ENCODE results near the gene TNS3. TPM values are rescaled to one million over a fixed set of nuclear protein-coding genes. Genes with fewer than 3 reads are reported as not detected.
A peak's percentile ranks its signal among the peaks of the same experiment; 100 is the strongest.

Gene TNS3
- total and polyA plus RNA-seq, 2 experiments from 2014 or later: 2.7 to 5.7 TPM

DNA sequence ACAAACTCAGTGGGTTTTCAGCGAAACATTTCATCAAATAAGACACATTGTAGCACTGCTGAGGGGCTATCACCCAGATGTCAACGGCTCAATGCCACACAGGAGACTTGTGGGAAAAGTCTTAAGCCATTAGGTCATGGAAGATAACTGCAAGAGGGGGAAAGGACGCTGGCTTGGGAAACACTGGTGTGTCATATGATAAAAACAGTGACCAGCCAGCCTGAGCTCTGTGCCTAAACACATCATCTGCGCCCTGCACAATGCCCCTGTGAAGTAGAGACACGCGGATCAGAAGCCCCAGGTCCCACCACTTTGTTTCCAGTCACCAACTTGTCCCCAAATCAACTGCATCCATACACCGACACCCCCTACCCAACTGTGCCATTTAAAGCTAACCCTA is 116.7 kb downstream of the TNS3 start:
- Histone ChIP-seq H3K9me3 (ENCODE audit: low read depth) (no peaks in the 10 kb centered on the region), H3K4me1 (ENCODE audit: low read depth) (peaks cover 5% of the 10 kb centered on the region), H3K36me3 (no peaks in the 10 kb centered on the region), H3K4me3 (no peak overlapping the region), H3K27ac (peak overlapping the region; percentile 59), H3K27me3 (peaks cover 41% of the 10 kb centered on the region)
- TF ChIP-seq, protein P1, sequence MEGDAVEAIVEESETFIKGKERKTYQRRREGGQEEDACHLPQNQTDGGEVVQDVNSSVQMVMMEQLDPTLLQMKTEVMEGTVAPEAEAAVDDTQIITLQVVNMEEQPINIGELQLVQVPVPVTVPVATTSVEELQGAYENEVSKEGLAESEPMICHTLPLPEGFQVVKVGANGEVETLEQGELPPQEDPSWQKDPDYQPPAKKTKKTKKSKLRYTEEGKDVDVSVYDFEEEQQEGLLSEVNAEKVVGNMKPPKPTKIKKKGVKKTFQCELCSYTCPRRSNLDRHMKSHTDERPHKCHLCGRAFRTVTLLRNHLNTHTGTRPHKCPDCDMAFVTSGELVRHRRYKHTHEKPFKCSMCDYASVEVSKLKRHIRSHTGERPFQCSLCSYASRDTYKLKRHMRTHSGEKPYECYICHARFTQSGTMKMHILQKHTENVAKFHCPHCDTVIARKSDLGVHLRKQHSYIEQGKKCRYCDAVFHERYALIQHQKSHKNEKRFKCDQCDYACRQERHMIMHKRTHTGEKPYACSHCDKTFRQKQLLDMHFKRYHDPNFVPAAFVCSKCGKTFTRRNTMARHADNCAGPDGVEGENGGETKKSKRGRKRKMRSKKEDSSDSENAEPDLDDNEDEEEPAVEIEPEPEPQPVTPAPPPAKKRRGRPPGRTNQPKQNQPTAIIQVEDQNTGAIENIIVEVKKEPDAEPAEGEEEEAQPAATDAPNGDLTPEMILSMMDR (IDR thresholded peaks at IDR 0.05; ENCODE audit: low read depth, low read length): no peak
- DNase-seq (ENCODE audit: low read depth in 1 of 2, low spot score in 1 of 2): peak; percentile 38 to 85

DNA sequence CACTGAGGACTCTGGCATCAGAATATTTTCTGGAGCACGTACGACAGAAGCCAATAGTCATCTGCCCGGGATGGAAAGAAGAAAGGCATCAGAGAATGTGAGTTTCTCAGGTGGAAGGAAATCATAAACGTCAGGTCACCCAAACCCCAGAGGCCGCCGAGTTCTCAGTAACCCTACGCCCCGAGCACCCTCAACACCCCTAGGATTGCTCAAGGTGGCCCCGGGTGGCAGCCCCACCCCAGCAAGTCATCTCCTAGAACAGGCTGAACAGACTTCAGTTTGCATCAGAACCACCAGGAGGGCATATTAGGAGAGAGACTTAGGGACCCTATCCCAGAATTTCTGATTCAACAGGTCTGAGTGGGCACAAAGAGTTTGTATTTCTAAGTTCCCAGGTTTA is 117.6 kb downstream of the TNS3 start:
- TF ChIP-seq, protein P1 (IDR thresholded peaks at IDR 0.05; ENCODE audit: low read depth, low read length): no peak

DNA sequence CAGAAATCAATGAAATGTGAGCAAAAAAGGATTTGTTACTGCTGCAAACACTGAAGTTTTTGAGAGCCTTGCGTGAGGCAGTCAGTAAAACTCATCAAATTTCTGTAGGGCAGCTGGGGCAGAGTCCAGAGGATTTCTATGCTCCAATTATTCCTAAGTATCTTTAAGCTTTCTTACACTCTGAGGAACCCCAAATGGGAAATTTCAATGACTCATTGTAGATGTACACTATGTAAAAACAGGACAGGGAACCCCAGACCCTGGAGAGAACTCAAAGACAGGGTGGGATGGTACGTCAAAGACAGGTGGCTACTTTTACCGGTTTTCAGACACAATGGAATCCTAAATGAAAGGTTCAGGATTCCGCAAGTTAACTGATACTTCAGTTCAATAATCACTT is 120.2 kb downstream of the TNS3 start:
- Histone ChIP-seq H3K27ac (no peak overlapping the region), H3K4me3 (no peak overlapping the region), H3K4me1 (ENCODE audit: low read depth) (peaks cover 5% of the 10 kb centered on the region), H3K36me3 (no peaks in the 10 kb centered on the region), H3K9me3 (ENCODE audit: low read depth) (no peaks in the 10 kb centered on the region), H3K27me3 (peaks cover 52% of the 10 kb centered on the region)
- TF ChIP-seq, protein P1 (IDR thresholded peaks at IDR 0.05; ENCODE audit: low read depth, low read length): no peak
- no peak for DNase-seq (ENCODE audit: low read depth in 1 of 2, low spot score in 1 of 2)

More for the DNA sequence above, 117.6 kb downstream of the TNS3 start:
- no peak overlapping the region for H3K27ac ChIP-seq
- H3K9me3 ChIP-seq (ENCODE audit: low read depth): no peaks in the 10 kb centered on the region
- peaks cover 42% of the 10 kb centered on the region for H3K27me3 ChIP-seq
- H3K4me3 ChIP-seq: no peak overlapping the region
- H3K36me3 ChIP-seq: no peaks in the 10 kb centered on the region
- no peak for DNase-seq (ENCODE audit: low read depth in 1 of 2, low spot score in 1 of 2)
- peaks cover 5% of the 10 kb centered on the region for H3K4me1 ChIP-seq (ENCODE audit: low read depth)

DNA sequence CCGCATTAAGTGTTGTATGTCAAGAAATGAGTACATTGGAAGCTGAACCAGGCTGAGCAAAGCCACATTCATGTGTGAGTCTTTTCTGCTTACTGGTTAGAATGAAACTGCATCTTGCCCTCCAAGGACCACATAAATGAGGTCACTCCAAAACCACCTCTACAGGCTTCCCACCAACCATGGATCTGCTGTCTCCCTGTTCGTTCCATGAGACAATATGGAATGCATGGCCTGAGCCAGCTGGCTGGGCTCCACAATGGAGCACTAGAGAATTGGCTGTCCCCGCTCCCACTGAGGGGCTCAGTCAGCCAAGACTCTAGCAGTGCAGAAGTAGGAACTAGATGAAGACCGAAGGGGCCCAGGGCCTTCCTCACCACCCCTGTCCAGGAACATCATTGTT is 120.8 kb downstream of the TNS3 start:
- Histone ChIP-seq H3K4me1 (ENCODE audit: low read depth) (peaks cover 5% of the 10 kb centered on the region), H3K4me3 (no peak overlapping the region), H3K9me3 (ENCODE audit: low read depth) (no peaks in the 10 kb centered on the region), H3K27me3 (peaks cover 52% of the 10 kb centered on the region), H3K36me3 (no peaks in the 10 kb centered on the region), H3K27ac (no peak overlapping the region)
- TF ChIP-seq, protein P1 (IDR thresholded peaks at IDR 0.05; ENCODE audit: low read depth, low read length): no peak
- DNase-seq (ENCODE audit: low read depth in 1 of 2, low spot score in 1 of 2): peak in 1 of 2 donors; percentile 67

DNA sequence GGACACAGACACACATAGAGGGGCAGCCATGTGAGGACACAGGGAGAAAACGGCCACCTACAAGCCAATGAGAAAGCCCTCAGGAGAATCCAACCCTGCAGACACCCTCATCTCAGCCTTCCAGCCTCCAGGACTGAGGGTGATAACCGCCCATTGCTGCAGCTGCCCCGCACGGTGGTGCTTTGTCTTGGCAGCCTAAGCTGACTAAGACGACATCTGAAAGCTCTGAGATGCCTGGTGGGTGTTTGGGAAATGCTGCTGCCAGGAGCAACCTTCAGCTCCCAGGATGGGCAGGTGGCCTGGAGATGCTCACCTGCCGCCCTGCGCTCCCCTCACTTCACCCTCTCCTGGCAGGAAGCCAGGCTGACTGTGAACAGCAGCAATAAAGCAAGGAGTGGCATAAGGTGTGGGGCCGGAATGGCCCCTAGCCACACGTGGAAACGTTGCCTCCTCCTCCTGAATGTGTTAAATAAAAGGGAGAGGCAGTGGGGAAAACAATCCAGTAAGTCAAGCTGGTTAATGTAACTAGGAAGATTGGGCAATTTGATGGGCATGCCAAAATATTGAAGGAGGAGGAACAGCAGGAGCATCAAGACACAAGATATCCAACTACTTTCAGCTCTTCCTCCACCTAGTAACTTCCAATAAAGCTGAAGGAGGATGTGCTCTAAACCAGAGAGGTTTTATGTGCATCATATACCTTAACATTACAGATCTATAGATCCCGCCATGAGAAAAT is 121.5 kb downstream of the TNS3 start:
- Histone ChIP-seq H3K4me3 (no peak overlapping the region), H3K27me3 (peaks cover 52% of the 10 kb centered on the region), H3K36me3 (no peaks in the 10 kb centered on the region), H3K27ac (no peak overlapping the region), H3K4me1 (ENCODE audit: low read depth) (peaks cover 5% of the 10 kb centered on the region), H3K9me3 (ENCODE audit: low read depth) (no peaks in the 10 kb centered on the region)
- TF ChIP-seq, protein P1 (IDR thresholded peaks at IDR 0.05; ENCODE audit: low read depth, low read length): no peak
- DNase-seq (ENCODE audit: low read depth in 1 of 2, low spot score in 1 of 2): no peak

All from cardiac muscle cell (in vitro differentiated cells and primary cell).